ENCODE results near the gene MYO9A.

DNA sequence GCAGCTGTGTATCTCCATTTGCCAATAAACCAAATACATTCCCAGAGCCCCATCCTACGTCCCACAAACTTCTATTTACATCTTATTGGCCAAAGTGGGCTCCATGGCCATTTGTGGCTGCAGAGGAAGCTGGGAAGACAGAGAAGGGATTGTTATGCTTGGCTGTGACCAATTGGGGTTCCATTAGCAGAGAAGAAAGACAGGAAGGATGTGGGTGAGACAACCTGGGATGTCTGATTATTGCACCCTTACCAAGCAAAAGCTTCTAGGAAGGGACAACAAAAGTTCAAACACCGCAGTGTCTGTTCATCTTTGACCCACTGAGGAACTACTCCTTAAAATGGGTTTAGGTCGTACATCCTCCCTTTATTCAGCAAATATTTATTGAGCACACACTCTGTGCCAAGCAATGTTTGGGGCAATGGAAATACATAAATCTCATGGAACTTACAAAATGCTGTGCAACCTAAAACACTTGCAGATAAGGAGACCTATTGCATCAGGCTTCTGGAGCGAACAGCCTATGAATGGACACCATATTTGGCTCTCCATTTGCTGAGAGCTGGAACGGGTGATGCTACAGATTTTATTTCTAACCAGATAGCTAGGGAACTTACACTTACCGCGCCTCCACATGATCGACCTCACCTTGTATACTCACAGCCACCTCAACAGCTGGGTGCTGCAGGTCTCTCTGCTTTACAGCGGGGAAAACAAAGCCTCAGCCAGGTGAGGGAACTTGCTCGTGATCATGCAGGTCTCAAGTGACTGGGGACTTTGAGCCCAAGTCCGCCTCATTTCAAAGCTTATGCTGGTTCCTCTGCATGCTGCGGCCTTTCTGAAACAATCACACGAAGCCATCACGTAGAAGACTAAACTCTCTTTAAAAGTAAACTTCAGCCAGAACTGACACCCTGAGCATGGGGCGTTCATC is 329.0 kb downstream of the MYO9A start:
- TF ChIP-seq, protein P1, sequence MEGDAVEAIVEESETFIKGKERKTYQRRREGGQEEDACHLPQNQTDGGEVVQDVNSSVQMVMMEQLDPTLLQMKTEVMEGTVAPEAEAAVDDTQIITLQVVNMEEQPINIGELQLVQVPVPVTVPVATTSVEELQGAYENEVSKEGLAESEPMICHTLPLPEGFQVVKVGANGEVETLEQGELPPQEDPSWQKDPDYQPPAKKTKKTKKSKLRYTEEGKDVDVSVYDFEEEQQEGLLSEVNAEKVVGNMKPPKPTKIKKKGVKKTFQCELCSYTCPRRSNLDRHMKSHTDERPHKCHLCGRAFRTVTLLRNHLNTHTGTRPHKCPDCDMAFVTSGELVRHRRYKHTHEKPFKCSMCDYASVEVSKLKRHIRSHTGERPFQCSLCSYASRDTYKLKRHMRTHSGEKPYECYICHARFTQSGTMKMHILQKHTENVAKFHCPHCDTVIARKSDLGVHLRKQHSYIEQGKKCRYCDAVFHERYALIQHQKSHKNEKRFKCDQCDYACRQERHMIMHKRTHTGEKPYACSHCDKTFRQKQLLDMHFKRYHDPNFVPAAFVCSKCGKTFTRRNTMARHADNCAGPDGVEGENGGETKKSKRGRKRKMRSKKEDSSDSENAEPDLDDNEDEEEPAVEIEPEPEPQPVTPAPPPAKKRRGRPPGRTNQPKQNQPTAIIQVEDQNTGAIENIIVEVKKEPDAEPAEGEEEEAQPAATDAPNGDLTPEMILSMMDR (IDR thresholded peaks at IDR 0.05), result no peak
- TF ChIP-seq POLR2A (IDR thresholded peaks at IDR 0.05), result no peak
